Right lobe of liver (tissue), 6 donors: ENCODE data around the gene PDYN. TPM values are rescaled to one million over a fixed set of nuclear protein-coding genes. Genes with fewer than 3 reads are reported as not detected.

Experiments
- ATAC-seq, 4 donors: fragments of 200-7000 bp; cut with Tn5 transposase; one replicate each; pipeline ENCODE4 v1.9.1; 2020; ENCODE audit warnings: mild to moderate bottlenecking in 4 of 4, moderate library complexity in 4 of 4
- DNase-seq, 3 donors: peaks; one replicate each; pipeline ENCODE4 v3.0.0-alpha.2; 2020
- H3K27ac ChIP-seq, 3 donors: fragments of 200-600 bp; one replicate each; pipeline ENCODE4 v1.8.0; 2022
- H3K27me3 ChIP-seq, 2 donors: fragments of 200-600 bp; one replicate each; pipeline ENCODE4 v1.8.0; 2022
- H3K36me3 ChIP-seq, 4 donors: fragments of 200-600 bp; sonication (generic) in 1 of 4; one replicate each; pipeline versions ENCODE4 v1.5.1 to v1.8.0; 2017 to 2022; ENCODE audit warnings: control low read depth in 1 of 4
- H3K4me1 ChIP-seq, 4 donors: fragments of 200-600 bp; sonication (generic) in 1 of 4; one replicate each; pipeline versions ENCODE4 v1.5.1 to v1.8.0; 2017 to 2022; ENCODE audit warnings: control low read depth in 1 of 4
- H3K4me3 ChIP-seq, 3 donors: fragments of 200-600 bp; one replicate each; pipeline ENCODE4 v1.8.0; 2022
- H3K9me3 ChIP-seq, 4 donors: fragments of 200-600 bp; sonication (generic) in 1 of 4; one replicate each; pipeline versions ENCODE4 v1.5.1 to v1.8.0; 2017 to 2022; ENCODE audit warnings: control low read depth in 1 of 4
- POLR2A ChIP-seq: fragments of 450-650 bp; IDR thresholded peaks from one replicate; pipeline ENCODE4 v1.6.1; 2017; ENCODE audit warnings: antibody characterized with exemption, mild to moderate bottlenecking
- WGBS: methylation state at CpG from one replicate; pipeline ENCODE4 v1.1.6; 2018; ENCODE audit warnings: low coverage, low lambda C conversion rate; ENCODE audit not compliant: insufficient coverage; ENCODE audit errors: missing lambda C conversion rate; 5-methylcytosine and 5-hydroxymethylcytosine counted together
- intact Hi-C, 2 donors: fragments of 100-400 bp; cut with DNase I; formaldehyde crosslinking; loops; one replicate each; pipeline versions ENCODE4 v1.11.2 to v1.14.1; 2022
- total RNA-seq, 6 experiments: library from RNA; depleted of rRNA in 2 of 6; stranded (reverse); fragments of >200 nt in 2 of 6; fragmentation: NEBNext Ultra II Directional in 3 of 6; extraction: Animal tissue kit (Norgen Biotek cat#: 25700) in 3 of 6; gene quantifications; one replicate each; pipeline versions ENCODE4 v1.1.0 to v1.2.4, GENCODE V29; 2016 to 2023
- TF ChIP-seq, protein P1 (sequence below), 4 donors: fragments of 200-600 bp in 3 of 4; fragments of 450-650 bp in 1 of 4; IDR thresholded peaks; one replicate each; pipeline versions ENCODE4 v1.5.1 to v1.8.0; 2016 to 2022; ENCODE audit warnings: antibody characterized with exemption in 4 of 4, mild to moderate bottlenecking in 2 of 4
- donor health status: DM: no; HTN: yes; CAD: no.
- donor health status: DM: no; HTN: no; CAD: no.
- donor health status: DM: no; HTN: no; CAD: no.
- donor health status: DM: no; HTN: yes; CAD: no.
- donor health status: DM: no; HTN: yes; CAD: no.

PDYN gene
- total RNA-seq, 6 experiments from 2014 or later = not detected

- no peaks in the 10 kb centered on the region for H3K27me3 ChIP-seq
- H3K36me3 ChIP-seq = no peaks in the 10 kb centered on the region
- DNase-seq (no peak), ATAC-seq (no peak)
- no peaks in the 10 kb centered on the region for H3K9me3 ChIP-seq
- H3K4me3 ChIP-seq = no peak overlapping the region
- WGBS = 41% methylated on average over 2 of the region's 4 CpGs
- intact Hi-C loops = loop anchor here in 1 of 2 donors (10.0 kb wide), 1 partner anchor 196 kb away; no protein-coding TSS in a partner anchor
- peaks cover 0 to 8% (median 0%) of the 10 kb centered on the region in 4 donors for H3K4me1 ChIP-seq
- no peak overlapping the region for H3K27ac ChIP-seq
- TF ChIP-seq POLR2A = no peak
- TF ChIP-seq, protein P1, sequence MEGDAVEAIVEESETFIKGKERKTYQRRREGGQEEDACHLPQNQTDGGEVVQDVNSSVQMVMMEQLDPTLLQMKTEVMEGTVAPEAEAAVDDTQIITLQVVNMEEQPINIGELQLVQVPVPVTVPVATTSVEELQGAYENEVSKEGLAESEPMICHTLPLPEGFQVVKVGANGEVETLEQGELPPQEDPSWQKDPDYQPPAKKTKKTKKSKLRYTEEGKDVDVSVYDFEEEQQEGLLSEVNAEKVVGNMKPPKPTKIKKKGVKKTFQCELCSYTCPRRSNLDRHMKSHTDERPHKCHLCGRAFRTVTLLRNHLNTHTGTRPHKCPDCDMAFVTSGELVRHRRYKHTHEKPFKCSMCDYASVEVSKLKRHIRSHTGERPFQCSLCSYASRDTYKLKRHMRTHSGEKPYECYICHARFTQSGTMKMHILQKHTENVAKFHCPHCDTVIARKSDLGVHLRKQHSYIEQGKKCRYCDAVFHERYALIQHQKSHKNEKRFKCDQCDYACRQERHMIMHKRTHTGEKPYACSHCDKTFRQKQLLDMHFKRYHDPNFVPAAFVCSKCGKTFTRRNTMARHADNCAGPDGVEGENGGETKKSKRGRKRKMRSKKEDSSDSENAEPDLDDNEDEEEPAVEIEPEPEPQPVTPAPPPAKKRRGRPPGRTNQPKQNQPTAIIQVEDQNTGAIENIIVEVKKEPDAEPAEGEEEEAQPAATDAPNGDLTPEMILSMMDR (IDR thresholded peaks at IDR 0.05) = no peak
These were observed 24.9 kb downstream of the PDYN start for GRCh38 chr20:1968964-1969363.

GRCh38 chr20:1965520-1966351 is 28.1 kb downstream of the PDYN start:
- no peaks in the 10 kb centered on the region for H3K27me3 ChIP-seq
- H3K4me3 ChIP-seq = peak overlapping the region in 1 of 3 donors; percentile 0
- peak; percentile 75 to 77 (median 77) for DNase-seq
- peaks cover 0 to 8% (median 0%) of the 10 kb centered on the region in 4 donors for H3K4me1 ChIP-seq
- H3K36me3 ChIP-seq = no peaks in the 10 kb centered on the region
- H3K9me3 ChIP-seq = no peaks in the 10 kb centered on the region
- no peak for TF ChIP-seq POLR2A
- TF ChIP-seq, protein P1 (IDR thresholded peaks at IDR 0.05) = peak; percentile 91 to 97 (median 94)
- peak; percentile 80 to 93 (median 90) for ATAC-seq
- under 1% methylated on average over 19 of the region's 28 CpGs for WGBS
- intact Hi-C loops = loop anchor here in 1 of 2 donors (10.0 kb wide), 1 partner anchor 199 kb away; no protein-coding TSS in a partner anchor
- H3K27ac ChIP-seq = no peak overlapping the region

- Histone ChIP-seq H3K36me3 (no peaks in the 10 kb centered on the region), H3K27me3 (no peaks in the 10 kb centered on the region), H3K4me3 (no peak overlapping the region), H3K4me1 (peaks cover 0 to 8% (median 0%) of the 10 kb centered on the region in 4 donors), H3K9me3 (no peaks in the 10 kb centered on the region), H3K27ac (no peak overlapping the region)
- 62% methylated on average over 14 of the region's 14 CpGs for WGBS
- intact Hi-C loops = loop anchor here in 1 of 2 donors (10.0 kb wide), 1 partner anchor 200 kb away; no protein-coding TSS in a partner anchor
- DNase-seq = no peak
- no peak for TF ChIP-seq POLR2A
- TF ChIP-seq, protein P1 (IDR thresholded peaks at IDR 0.05) = no peak
- no peak for ATAC-seq
These were observed 29.0 kb downstream of the PDYN start for GRCh38 chr20:1964659-1965405.

DNA sequence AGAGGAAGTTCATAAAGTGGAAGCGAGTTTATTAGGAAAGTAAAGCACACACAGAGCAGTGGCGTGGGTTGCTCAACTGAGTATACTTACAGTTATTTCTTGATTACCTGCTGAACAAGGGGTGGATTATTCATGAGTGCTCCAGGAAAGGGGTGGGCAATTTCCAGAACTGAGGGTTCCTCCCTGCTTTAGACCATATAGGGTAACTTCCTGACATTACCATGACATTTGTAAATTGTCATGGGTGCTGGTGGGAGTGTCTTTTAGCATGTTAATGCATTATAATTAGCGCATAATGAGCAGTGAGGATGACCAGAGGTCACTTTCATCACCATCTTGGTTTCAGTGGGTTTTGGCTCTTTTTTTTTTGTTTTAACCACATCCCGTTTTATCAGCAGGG is 29.8 kb downstream of the PDYN start:
- H3K9me3 ChIP-seq = no peaks in the 10 kb centered on the region
- H3K27me3 ChIP-seq = no peaks in the 10 kb centered on the region
- no peak overlapping the region for H3K4me3 ChIP-seq
- DNase-seq (no peak), ATAC-seq (no peak)
- no peaks in the 10 kb centered on the region for H3K36me3 ChIP-seq
- no peak overlapping the region for H3K27ac ChIP-seq
- TF ChIP-seq, protein P1 (IDR thresholded peaks at IDR 0.05) = no peak
- TF ChIP-seq POLR2A = no peak
- peaks cover 0 to 8% (median 0%) of the 10 kb centered on the region in 4 donors for H3K4me1 ChIP-seq
- intact Hi-C loops = loop anchor here in 1 of 2 donors (10.0 kb wide), 1 partner anchor 201 kb away; no protein-coding TSS in a partner anchor
- WGBS = 32% methylated on average over 4 of the region's 4 CpGs
